Measurements from ENCODE around the gene DPPA5. TPM values are rescaled to one million over a fixed set of nuclear protein-coding genes. Genes with fewer than 3 reads are reported as not detected.

Gene DPPA5
- total RNA-seq, 3 donors from 2014 or later (not counting 1 experiment from before 2014, with no cell fraction given), result not detected

GRCh38 chr6:73363537-73363875 is 9.4 kb upstream of the DPPA5 start:
- ATAC-seq (no peak), DNase-seq (no peak)
- H3K27ac Mint-ChIP-seq, result no peak overlapping the region
- intact Hi-C loops (cut with micrococcal nuclease), result no loop called here
- Histone ChIP-seq H3K9me3 (ENCODE audit: control insufficient read depth, insufficient read depth, low read length) (no peaks in the 10 kb centered on the region), H3K36me3 (ENCODE audit: control insufficient read depth, insufficient read depth, low read length) (no peaks in the 10 kb centered on the region), H3K4me3 (ENCODE audit: low read length) (no peak overlapping the region), H3K4me1 (ENCODE audit: control insufficient read depth, insufficient read depth, low read length) (no peaks in the 10 kb centered on the region), H3K27ac (ENCODE audit: low read length) (no peak overlapping the region), H3K27me3 (ENCODE audit: control insufficient read depth, insufficient read depth, low read length) (no peaks in the 10 kb centered on the region)
- H3K9me3 Mint-ChIP-seq, result no peaks in the 10 kb centered on the region
- no peaks in the 10 kb centered on the region for H3K4me1 Mint-ChIP-seq
- 96% methylated on average over 23 of the region's 23 CpGs for WGBS (ENCODE audit: insufficient coverage)
- TF ChIP-seq CTCF (IDR thresholded peaks at IDR 0.05), result no peak
- no peak overlapping the region for H3K4me3 Mint-ChIP-seq
- no peaks in the 10 kb centered on the region for H3K27me3 Mint-ChIP-seq (ENCODE audit: low read depth in 2 of 2)
- H3K36me3 Mint-ChIP-seq, result no peaks in the 10 kb centered on the region

GRCh38 chr6:73362869-73363536 is 8.9 kb upstream of the DPPA5 start:
- Mint-ChIP-seq H3K27me3 (ENCODE audit: low read depth in 2 of 2) (no peaks in the 10 kb centered on the region), H3K36me3 (no peaks in the 10 kb centered on the region)
- H3K9me3 ChIP-seq (ENCODE audit: control insufficient read depth, insufficient read depth, low read length), result no peaks in the 10 kb centered on the region

GRCh38 chr6:73362358-73362757 is 8.3 kb upstream of the DPPA5 start, which contains the start of gene KHDC3L:
Gene KHDC3L, plus strand, starts transcription at chr6:73362658. Its CDS starts 72 bp downstream, at chr6:73362730.
- TF ChIP-seq CTCF (IDR thresholded peaks at IDR 0.05), result no peak
- H3K9me3 Mint-ChIP-seq, result no peaks in the 10 kb centered on the region
- H3K27me3 ChIP-seq (ENCODE audit: control insufficient read depth, insufficient read depth, low read length), result no peaks in the 10 kb centered on the region
- H3K4me1 Mint-ChIP-seq, result no peaks in the 10 kb centered on the region
- ATAC-seq (no peak), DNase-seq (no peak)
- H3K36me3 Mint-ChIP-seq, result no peaks in the 10 kb centered on the region
- 92% methylated on average over 23 of the region's 23 CpGs for WGBS (ENCODE audit: insufficient coverage)
- no peak within 1 kb of the TSS for H3K27ac ChIP-seq (ENCODE audit: low read length)
- no peaks in the 10 kb centered on the region for H3K27me3 Mint-ChIP-seq (ENCODE audit: low read depth in 2 of 2)
- H3K4me1 ChIP-seq (ENCODE audit: control insufficient read depth, insufficient read depth, low read length), result no peaks in the 10 kb centered on the region
- no peak within 1 kb of the TSS for H3K27ac Mint-ChIP-seq
- no peak within 1 kb of the TSS for H3K4me3 Mint-ChIP-seq
- H3K4me3 ChIP-seq (ENCODE audit: low read length), result no peak within 1 kb of the TSS
- H3K9me3 ChIP-seq (ENCODE audit: control insufficient read depth, insufficient read depth, low read length), result no peaks in the 10 kb centered on the region
- intact Hi-C loops (cut with micrococcal nuclease), result no loop called here
- H3K36me3 ChIP-seq (ENCODE audit: control insufficient read depth, insufficient read depth, low read length), result no peaks in the 10 kb centered on the region

More at GRCh38 chr6:73362869-73363536, 8.9 kb upstream of the DPPA5 start:
- Mint-ChIP-seq H3K4me1 (no peaks in the 10 kb centered on the region), H3K4me3 (no peak overlapping the region), H3K27ac (no peak overlapping the region), H3K9me3 (no peaks in the 10 kb centered on the region)
- intact Hi-C loops (cut with micrococcal nuclease), result no loop called here
- ATAC-seq (no peak), DNase-seq (no peak)
- no peak overlapping the region for H3K27ac ChIP-seq (ENCODE audit: low read length)
- 96% methylated on average over 31 of the region's 31 CpGs for WGBS (ENCODE audit: insufficient coverage)
- H3K4me1 ChIP-seq (ENCODE audit: control insufficient read depth, insufficient read depth, low read length), result no peaks in the 10 kb centered on the region
- no peaks in the 10 kb centered on the region for H3K27me3 ChIP-seq (ENCODE audit: control insufficient read depth, insufficient read depth, low read length)
- no peak for TF ChIP-seq CTCF (IDR thresholded peaks at IDR 0.05)
- H3K36me3 ChIP-seq (ENCODE audit: control insufficient read depth, insufficient read depth, low read length), result no peaks in the 10 kb centered on the region
- H3K4me3 ChIP-seq (ENCODE audit: low read length), result no peak overlapping the region

- no peaks in the 10 kb centered on the region for H3K36me3 ChIP-seq (ENCODE audit: control insufficient read depth, insufficient read depth, low read length)
- Mint-ChIP-seq H3K27ac (no peak overlapping the region), H3K27me3 (ENCODE audit: low read depth in 2 of 2) (peaks cover 15 to 31% of the 10 kb centered on the region in 2 donors), H3K4me3 (no peak overlapping the region), H3K36me3 (no peaks in the 10 kb centered on the region), H3K4me1 (peaks cover 6 to 7% of the 10 kb centered on the region in 2 donors), H3K9me3 (no peaks in the 10 kb centered on the region)
- H3K4me1 ChIP-seq (ENCODE audit: control insufficient read depth, insufficient read depth, low read length), result peaks cover 3% of the 10 kb centered on the region
- H3K27me3 ChIP-seq (ENCODE audit: control insufficient read depth, insufficient read depth, low read length), result peaks cover 18% of the 10 kb centered on the region
- no peak for TF ChIP-seq CTCF (IDR thresholded peaks at IDR 0.05)
- 14% methylated on average over 4 of the region's 6 CpGs for WGBS (ENCODE audit: insufficient coverage)
- intact Hi-C loops (cut with micrococcal nuclease), result no loop called here
- no peak overlapping the region for H3K4me3 ChIP-seq (ENCODE audit: low read length)
- ATAC-seq (no peak), DNase-seq (no peak)
- H3K9me3 ChIP-seq (ENCODE audit: control insufficient read depth, insufficient read depth, low read length), result no peaks in the 10 kb centered on the region
- H3K27ac ChIP-seq (ENCODE audit: low read length), result no peak overlapping the region
Measured at GRCh38 chr6:73349311-73349710, 4.8 kb downstream of the DPPA5 start.

Data from natural killer cell (primary cell).